Measurements from ENCODE around the gene EXT2.

The EXT2 gene

DNA sequence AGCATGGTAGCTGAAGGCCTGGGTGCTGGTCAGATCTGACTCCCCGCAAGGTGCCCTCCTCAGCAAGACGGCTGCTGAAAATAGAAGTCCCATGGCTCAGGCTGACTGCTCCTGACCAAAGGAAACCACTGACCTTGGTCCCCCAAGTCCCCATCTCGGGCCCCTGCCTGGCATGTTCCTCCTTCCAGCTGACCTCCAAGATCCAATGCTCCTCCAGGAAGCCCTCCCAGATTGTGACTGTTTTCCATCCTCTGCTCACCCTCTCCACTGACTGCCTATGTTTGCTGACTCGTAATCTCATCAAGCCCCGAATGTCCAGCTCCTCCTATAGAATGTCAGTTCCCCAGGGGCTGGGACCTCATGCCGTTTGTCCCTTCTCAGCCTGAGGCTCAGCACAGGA lies 184.0 kb downstream of the EXT2 start:
- no peak for TF ChIP-seq SIN3A (IDR thresholded peaks at IDR 0.05; ENCODE audit: borderline replicate concordance, insufficient read depth, low read length)
- no peak for TF ChIP-seq TAF1 (IDR thresholded peaks at IDR 0.05; ENCODE audit: borderline replicate concordance, insufficient read depth, low read length)
- no peak for TF ChIP-seq POLR2AphosphoS5 (IDR thresholded peaks at IDR 0.05; ENCODE audit: low read depth, low read length)
- TF ChIP-seq, protein P1, sequence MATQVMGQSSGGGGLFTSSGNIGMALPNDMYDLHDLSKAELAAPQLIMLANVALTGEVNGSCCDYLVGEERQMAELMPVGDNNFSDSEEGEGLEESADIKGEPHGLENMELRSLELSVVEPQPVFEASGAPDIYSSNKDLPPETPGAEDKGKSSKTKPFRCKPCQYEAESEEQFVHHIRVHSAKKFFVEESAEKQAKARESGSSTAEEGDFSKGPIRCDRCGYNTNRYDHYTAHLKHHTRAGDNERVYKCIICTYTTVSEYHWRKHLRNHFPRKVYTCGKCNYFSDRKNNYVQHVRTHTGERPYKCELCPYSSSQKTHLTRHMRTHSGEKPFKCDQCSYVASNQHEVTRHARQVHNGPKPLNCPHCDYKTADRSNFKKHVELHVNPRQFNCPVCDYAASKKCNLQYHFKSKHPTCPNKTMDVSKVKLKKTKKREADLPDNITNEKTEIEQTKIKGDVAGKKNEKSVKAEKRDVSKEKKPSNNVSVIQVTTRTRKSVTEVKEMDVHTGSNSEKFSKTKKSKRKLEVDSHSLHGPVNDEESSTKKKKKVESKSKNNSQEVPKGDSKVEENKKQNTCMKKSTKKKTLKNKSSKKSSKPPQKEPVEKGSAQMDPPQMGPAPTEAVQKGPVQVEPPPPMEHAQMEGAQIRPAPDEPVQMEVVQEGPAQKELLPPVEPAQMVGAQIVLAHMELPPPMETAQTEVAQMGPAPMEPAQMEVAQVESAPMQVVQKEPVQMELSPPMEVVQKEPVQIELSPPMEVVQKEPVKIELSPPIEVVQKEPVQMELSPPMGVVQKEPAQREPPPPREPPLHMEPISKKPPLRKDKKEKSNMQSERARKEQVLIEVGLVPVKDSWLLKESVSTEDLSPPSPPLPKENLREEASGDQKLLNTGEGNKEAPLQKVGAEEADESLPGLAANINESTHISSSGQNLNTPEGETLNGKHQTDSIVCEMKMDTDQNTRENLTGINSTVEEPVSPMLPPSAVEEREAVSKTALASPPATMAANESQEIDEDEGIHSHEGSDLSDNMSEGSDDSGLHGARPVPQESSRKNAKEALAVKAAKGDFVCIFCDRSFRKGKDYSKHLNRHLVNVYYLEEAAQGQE (IDR thresholded peaks at IDR 0.05; ENCODE audit: insufficient read depth in 1 of 2, low read depth in 2 of 2, low read length in 2 of 2) = no peak
- no peak for TF ChIP-seq FOXP2 (optimal IDR thresholded peaks at IDR 0.05; ENCODE audit: borderline replicate concordance, extremely low read depth, extremely low read length, insufficient read depth)

DNA sequence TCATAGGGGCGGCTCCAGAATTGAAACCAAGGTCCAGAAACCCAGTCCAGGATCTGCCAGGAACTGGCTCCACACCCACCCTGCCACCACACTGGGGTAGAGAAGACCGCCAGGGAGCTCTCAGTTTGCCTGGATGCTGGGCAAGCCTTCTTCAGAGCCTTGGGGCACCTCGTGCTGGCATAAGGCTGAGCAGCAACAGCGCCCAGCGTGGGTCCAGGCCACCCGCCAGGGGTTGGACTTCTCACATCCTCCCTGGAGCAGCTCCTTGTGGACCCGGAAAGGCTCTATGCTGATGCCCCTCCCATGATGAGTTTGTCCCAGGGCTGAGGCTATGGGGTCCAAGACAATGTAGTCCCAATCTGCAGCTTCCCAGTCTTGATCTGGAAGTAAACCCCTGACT lies 184.8 kb downstream of the EXT2 start:
- no peak for TF ChIP-seq SIN3A (IDR thresholded peaks at IDR 0.05; ENCODE audit: borderline replicate concordance, insufficient read depth, low read length)
- TF ChIP-seq, protein P1 (IDR thresholded peaks at IDR 0.05; ENCODE audit: insufficient read depth in 1 of 2, low read depth in 2 of 2, low read length in 2 of 2) = no peak
- no peak for TF ChIP-seq FOXP2 (optimal IDR thresholded peaks at IDR 0.05; ENCODE audit: borderline replicate concordance, extremely low read depth, extremely low read length, insufficient read depth)
- TF ChIP-seq TAF1 (IDR thresholded peaks at IDR 0.05; ENCODE audit: borderline replicate concordance, insufficient read depth, low read length) = no peak
- TF ChIP-seq POLR2AphosphoS5 (IDR thresholded peaks at IDR 0.05; ENCODE audit: low read depth, low read length) = no peak

DNA sequence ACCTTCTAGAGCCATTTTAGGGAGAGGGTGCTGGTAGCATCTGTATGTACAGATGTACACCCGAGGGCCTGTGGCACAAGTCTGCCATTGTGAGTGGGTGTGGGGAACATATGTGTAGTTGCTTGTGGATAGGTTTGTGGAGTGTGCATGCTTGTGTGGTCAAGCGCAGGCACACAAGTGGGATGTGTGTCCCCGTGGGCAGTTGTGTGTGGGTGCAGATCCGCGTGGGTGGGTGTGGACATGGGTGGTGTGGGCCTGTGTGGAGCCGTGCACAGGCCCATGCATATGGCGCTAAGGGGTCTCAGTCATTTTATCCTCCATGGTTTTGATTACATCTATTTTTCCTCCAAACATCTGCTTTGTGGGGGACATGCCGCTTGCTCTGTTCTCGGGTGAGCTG lies 185.7 kb downstream of the EXT2 start:
- no peak for TF ChIP-seq FOXP2 (optimal IDR thresholded peaks at IDR 0.05; ENCODE audit: borderline replicate concordance, extremely low read depth, extremely low read length, insufficient read depth)
- no peak for TF ChIP-seq SIN3A (IDR thresholded peaks at IDR 0.05; ENCODE audit: borderline replicate concordance, insufficient read depth, low read length)
- no peak for TF ChIP-seq TAF1 (IDR thresholded peaks at IDR 0.05; ENCODE audit: borderline replicate concordance, insufficient read depth, low read length)
- no peak for TF ChIP-seq POLR2AphosphoS5 (IDR thresholded peaks at IDR 0.05; ENCODE audit: low read depth, low read length)
- TF ChIP-seq, protein P1 (IDR thresholded peaks at IDR 0.05; ENCODE audit: insufficient read depth in 1 of 2, low read depth in 2 of 2, low read length in 2 of 2) = no peak

DNA sequence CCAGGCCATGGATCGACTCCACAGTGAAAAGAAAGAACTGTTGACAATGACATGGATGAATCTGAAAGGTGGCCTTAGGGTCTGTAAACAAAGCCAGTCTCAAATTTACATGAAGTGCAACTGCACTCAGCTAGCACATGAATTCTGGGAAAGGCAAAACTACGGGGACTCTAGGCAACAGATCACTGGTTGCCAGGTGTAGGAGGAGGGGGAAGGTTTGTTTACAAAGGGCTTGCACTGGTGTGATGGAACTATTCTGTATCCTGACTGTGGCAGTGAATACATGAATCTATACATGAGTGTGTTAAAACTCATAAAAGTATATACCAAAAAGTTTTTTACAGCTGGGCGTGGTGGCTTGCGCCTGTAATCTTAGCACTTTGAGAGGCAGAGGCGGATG lies 187.1 kb downstream of the EXT2 start:
- TF ChIP-seq FOXP2 (optimal IDR thresholded peaks at IDR 0.05; ENCODE audit: borderline replicate concordance, extremely low read depth, extremely low read length, insufficient read depth) (no peak), SIN3A (IDR thresholded peaks at IDR 0.05; ENCODE audit: borderline replicate concordance, insufficient read depth, low read length) (no peak), TAF1 (IDR thresholded peaks at IDR 0.05; ENCODE audit: borderline replicate concordance, insufficient read depth, low read length) (no peak), POLR2AphosphoS5 (IDR thresholded peaks at IDR 0.05; ENCODE audit: low read depth, low read length) (no peak)
- TF ChIP-seq, protein P1 (IDR thresholded peaks at IDR 0.05; ENCODE audit: insufficient read depth in 1 of 2, low read depth in 2 of 2, low read length in 2 of 2) = no peak

DNA sequence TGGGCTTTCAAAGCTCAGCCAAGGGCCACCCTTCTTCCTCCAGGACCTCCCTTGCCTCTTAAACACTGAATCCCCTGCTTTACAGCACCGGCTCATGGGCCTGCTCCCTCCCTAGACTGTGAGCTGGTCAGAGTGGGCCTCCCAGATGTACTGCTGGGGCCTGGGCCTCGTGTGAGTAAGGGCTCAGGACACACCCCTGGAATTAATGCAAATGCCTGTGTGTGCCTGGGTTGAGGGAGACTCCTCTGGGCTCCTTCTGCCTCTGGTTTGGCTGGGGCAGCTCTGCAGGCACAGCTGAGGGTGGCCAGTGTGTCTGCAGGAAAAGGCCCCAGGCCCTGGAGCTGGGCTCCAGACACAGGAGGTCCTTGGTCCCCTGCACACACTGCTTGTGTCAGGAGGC lies 190.3 kb downstream of the EXT2 start:
- TF ChIP-seq, protein P1 (IDR thresholded peaks at IDR 0.05; ENCODE audit: insufficient read depth in 1 of 2, low read depth in 2 of 2, low read length in 2 of 2) = no peak
- no peak for TF ChIP-seq SIN3A (IDR thresholded peaks at IDR 0.05; ENCODE audit: borderline replicate concordance, insufficient read depth, low read length)
